ENCODE results near the gene SHF. TPM values are rescaled to one million over a fixed set of nuclear protein-coding genes. Genes with fewer than 3 reads are reported as not detected.

Gene SHF
- total and polyA plus RNA-seq, 2 donors (not counting 3 experiments of a cell fraction or from before 2014, with no cell fraction given): 2.8 to 5.2 TPM

DNA sequence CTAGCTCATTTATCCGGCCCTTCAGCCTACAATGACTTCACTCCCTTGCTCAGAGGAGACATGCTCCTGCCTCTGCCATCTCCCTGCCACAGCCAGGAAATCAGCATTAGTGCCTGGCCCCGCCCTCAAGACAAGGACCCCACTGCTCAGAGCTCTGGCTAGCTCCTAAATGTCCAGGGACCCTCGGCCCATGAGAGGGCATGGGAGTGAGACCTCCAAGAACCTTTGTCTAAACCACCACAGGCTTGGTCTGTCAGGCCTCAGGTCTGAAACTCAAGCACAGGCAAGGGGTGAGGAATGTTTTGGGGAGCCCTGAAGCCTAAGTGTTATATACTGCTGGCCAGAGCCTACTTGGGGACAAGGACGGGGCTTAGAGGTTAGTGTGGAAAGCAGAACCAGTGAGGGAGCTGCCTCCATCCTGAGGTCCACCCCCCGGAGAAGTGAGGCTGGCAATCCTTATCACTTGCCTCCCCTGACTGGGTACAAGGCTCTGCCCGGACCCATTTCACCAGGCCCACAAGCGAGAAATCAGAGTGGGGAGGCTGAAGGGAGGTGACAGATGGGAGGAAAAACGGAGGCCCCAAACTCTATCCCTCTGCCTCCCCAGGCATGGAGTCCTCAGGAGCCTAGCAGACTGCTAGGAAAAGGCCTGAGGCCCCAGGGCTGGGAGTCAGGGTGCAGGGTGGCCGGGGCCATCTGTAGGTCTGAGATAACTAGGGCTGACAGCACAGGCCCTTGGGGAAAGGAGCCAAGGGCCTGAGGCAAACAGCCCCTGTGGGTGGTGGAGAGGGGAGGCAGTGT lies 18.8 kb downstream of the SHF start:
- Histone ChIP-seq H3K4me2 (ENCODE audit: insufficient read depth, low read length) (no peak overlapping the region), H3K27ac (ENCODE audit: insufficient read depth, low read depth, low read length) (no peak overlapping the region), H3K9me3 (replicated peaks; ENCODE audit: control insufficient read depth, insufficient read depth, low read length) (no peaks in the 10 kb centered on the region), H3K9ac (replicated peaks; ENCODE audit: extremely low read depth, insufficient read depth, low read length) (no peak overlapping the region), H3K36me3 (ENCODE audit: control insufficient read depth in 2 of 2, extremely low read depth in 1 of 2, insufficient read depth in 2 of 2, low read length in 2 of 2) (no peaks in the 10 kb centered on the region), H3K4me1 (ENCODE audit: control insufficient read depth, extremely low read depth, insufficient read depth, low read length) (peaks cover 3% of the 10 kb centered on the region), H3K79me2 (ENCODE audit: control insufficient read depth, insufficient read depth, low read length) (no peaks in the 10 kb centered on the region), H3K9me1 (replicated peaks; ENCODE audit: control insufficient read depth, extremely low read depth, insufficient read depth, low read length) (no peaks in the 10 kb centered on the region), H4K20me1 (replicated peaks; ENCODE audit: control insufficient read depth, extremely low read depth, insufficient read depth, low read length) (no peaks in the 10 kb centered on the region), H3K4me3 (replicated peaks in 1 of 3; ENCODE audit: insufficient read depth in 1 of 3, low read depth in 1 of 3, low read length in 3 of 3) (no peak overlapping the region), H2AFZ (ENCODE audit: low read depth, low read length) (no peak overlapping the region), H3K27me3 (ENCODE audit: control insufficient read depth in 2 of 2, insufficient read depth in 2 of 2, low read length in 2 of 2) (no peaks in the 10 kb centered on the region)
- no peak for DNase-seq (ENCODE audit: low read depth, low spot score)
- POLR2A ChIA-PET: no interaction called here
- intact Hi-C loops (cut with micrococcal nuclease) (no loop called here), dilution Hi-C loops (cut with MboI; ENCODE audit: extremely low pct_ligation_motif_present, low sequenced_read_pairs) (no loop called here)
- no peak for FAIRE-seq
- no TSS peak for BruUV-seq (replicated peaks)
- TF ChIP-seq JUN (IDR thresholded peaks at IDR 0.05; ENCODE audit: borderline replicate concordance, insufficient read depth, insufficient read length, low read depth): no peak
- TF ChIP-seq MYC (IDR thresholded peaks at IDR 0.05; ENCODE audit: low read depth, low read length): no peak
- TF ChIP-seq POLR2A (IDR thresholded peaks at IDR 0.05; ENCODE audit: low read depth, low read length): no peak
- TF ChIP-seq EZH2 (IDR thresholded peaks at IDR 0.05; ENCODE audit: borderline replicate concordance, low read depth, low read length, severe bottlenecking): no peak
- TF ChIP-seq GATA2 (IDR thresholded peaks at IDR 0.05; ENCODE audit: insufficient read depth, insufficient read length, low read depth, low read length): no peak
- no peak for TF ChIP-seq FOS (IDR thresholded peaks at IDR 0.05; ENCODE audit: borderline replicate concordance, insufficient read depth, low read length)
- TF ChIP-seq, protein P1, sequence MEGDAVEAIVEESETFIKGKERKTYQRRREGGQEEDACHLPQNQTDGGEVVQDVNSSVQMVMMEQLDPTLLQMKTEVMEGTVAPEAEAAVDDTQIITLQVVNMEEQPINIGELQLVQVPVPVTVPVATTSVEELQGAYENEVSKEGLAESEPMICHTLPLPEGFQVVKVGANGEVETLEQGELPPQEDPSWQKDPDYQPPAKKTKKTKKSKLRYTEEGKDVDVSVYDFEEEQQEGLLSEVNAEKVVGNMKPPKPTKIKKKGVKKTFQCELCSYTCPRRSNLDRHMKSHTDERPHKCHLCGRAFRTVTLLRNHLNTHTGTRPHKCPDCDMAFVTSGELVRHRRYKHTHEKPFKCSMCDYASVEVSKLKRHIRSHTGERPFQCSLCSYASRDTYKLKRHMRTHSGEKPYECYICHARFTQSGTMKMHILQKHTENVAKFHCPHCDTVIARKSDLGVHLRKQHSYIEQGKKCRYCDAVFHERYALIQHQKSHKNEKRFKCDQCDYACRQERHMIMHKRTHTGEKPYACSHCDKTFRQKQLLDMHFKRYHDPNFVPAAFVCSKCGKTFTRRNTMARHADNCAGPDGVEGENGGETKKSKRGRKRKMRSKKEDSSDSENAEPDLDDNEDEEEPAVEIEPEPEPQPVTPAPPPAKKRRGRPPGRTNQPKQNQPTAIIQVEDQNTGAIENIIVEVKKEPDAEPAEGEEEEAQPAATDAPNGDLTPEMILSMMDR (IDR thresholded peaks at IDR 0.05; ENCODE audit: extremely low read depth in 1 of 2, insufficient read depth in 1 of 2, low read depth in 1 of 2, low read length in 2 of 2): no peak
- no peak for TF ChIP-seq POLR2AphosphoS5 (IDR thresholded peaks at IDR 0.05; ENCODE audit: insufficient read depth, low read depth, low read length)
- TF ChIP-seq, protein P2, sequence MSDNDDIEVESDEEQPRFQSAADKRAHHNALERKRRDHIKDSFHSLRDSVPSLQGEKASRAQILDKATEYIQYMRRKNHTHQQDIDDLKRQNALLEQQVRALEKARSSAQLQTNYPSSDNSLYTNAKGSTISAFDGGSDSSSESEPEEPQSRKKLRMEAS (IDR thresholded peaks at IDR 0.05; ENCODE audit: insufficient read depth, insufficient read length): no peak
- CTCF ChIA-PET: interaction anchor here (0.9 to 2.2 kb wide), 7 partner anchors 11 to 288 kb away, joined by 3 to 8 read pairs (median 4); no protein-coding TSS in a partner anchor

Data from endothelial cell of umbilical vein (primary cell).